Naive B cell (primary cell): ENCODE results near the gene ECT2L. TPM values are rescaled to one million over a fixed set of nuclear protein-coding genes. Genes with fewer than 3 reads are reported as not detected.
A peak's percentile ranks its signal among the peaks of the same experiment; 100 is the strongest.

Experiments
- ATAC-seq, 2 donors: fragments of 150-1000 bp; cut with Tn5 transposase; 2 replicates each; pipeline ENCODE4 v1.10.0; 2021; ENCODE audit warnings: low read depth in 2 of 2, mild to moderate bottlenecking in 2 of 2, moderate library complexity in 2 of 2
- DNase-seq: peaks from one replicate; pipeline ENCODE4 v3.0.0; 2022
- H3K27ac Mint-ChIP-seq, 6 donors: one replicate each; pipeline ENCODE4 v1.8.0; 2020 to 2022; ENCODE audit warnings: mild to moderate bottlenecking in 6 of 6, mixed read lengths in 6 of 6, moderate library complexity in 5 of 6, inconsistent platforms in 2 of 6
- H3K27me3 Mint-ChIP-seq, 3 donors: one replicate each; pipeline ENCODE4 v1.8.0; 2021 to 2022; ENCODE audit warnings: mixed read lengths in 3 of 3, mild to moderate bottlenecking in 1 of 3
- H3K36me3 Mint-ChIP-seq, 2 donors: one replicate each; pipeline ENCODE4 v1.8.0; 2020 to 2022; ENCODE audit warnings: mixed read lengths in 2 of 2, inconsistent platforms in 1 of 2, mild to moderate bottlenecking in 1 of 2
- H3K4me1 Mint-ChIP-seq, 3 donors: one replicate each; pipeline ENCODE4 v1.8.0; 2020 to 2022; ENCODE audit warnings: mixed read lengths in 3 of 3, inconsistent platforms in 1 of 3, mild to moderate bottlenecking in 1 of 3, moderate library complexity in 1 of 3
- H3K4me3 Mint-ChIP-seq, 8 donors: one replicate each; pipeline ENCODE4 v1.8.0; 2020 to 2022; ENCODE audit warnings: mild to moderate bottlenecking in 8 of 8, mixed read lengths in 8 of 8, moderate library complexity in 8 of 8, inconsistent platforms in 2 of 8
- H3K9me3 Mint-ChIP-seq, 7 donors: one replicate each; pipeline ENCODE4 v1.8.0; 2020 to 2022; ENCODE audit warnings: mixed read lengths in 7 of 7, mild to moderate bottlenecking in 5 of 7, inconsistent platforms in 2 of 7, moderate library complexity in 1 of 7
- polyA plus RNA-seq, 6 donors: library from polyadenylated mRNA; unstranded; fragments of 300-500 nt; fragmentation: Illumina TruSeq; gene quantifications; one replicate each; pipeline ENCODE4 v1.2.3, GENCODE V29; 2021; ENCODE audit warnings: low read depth in 6 of 6

Gene ECT2L
- polyA plus RNA-seq, 6 donors from 2014 or later, result 0.08 to 0.11 (median 0.11) TPM; not detected in 3

GRCh38 chr6:138815797-138816528 lies 20.1 kb downstream of the ECT2L start:
- peak; percentile 49 to 54 for ATAC-seq
- H3K27me3 Mint-ChIP-seq, result no peaks in the 10 kb centered on the region
- H3K27ac Mint-ChIP-seq, result peak overlapping the region in 1 of 6 donors; percentile 81
- DNase-seq, result peak; percentile 16
- no peaks in the 10 kb centered on the region for H3K36me3 Mint-ChIP-seq
- H3K4me1 Mint-ChIP-seq, result peaks cover 17 to 31% (median 27%) of the 10 kb centered on the region in 3 donors
- no peak overlapping the region for H3K4me3 Mint-ChIP-seq
- no peaks in the 10 kb centered on the region for H3K9me3 Mint-ChIP-seq

- peak overlapping the region in 5 of 6 donors; percentile 28 to 84 (median 46) for H3K27ac Mint-ChIP-seq
- ATAC-seq, result no peak
- peaks cover 17 to 31% (median 27%) of the 10 kb centered on the region in 3 donors for H3K4me1 Mint-ChIP-seq
- H3K36me3 Mint-ChIP-seq, result no peaks in the 10 kb centered on the region
- no peak for DNase-seq
- H3K4me3 Mint-ChIP-seq, result peak overlapping the region in 1 of 8 donors; percentile 2
- H3K9me3 Mint-ChIP-seq, result no peaks in the 10 kb centered on the region
- no peaks in the 10 kb centered on the region for H3K27me3 Mint-ChIP-seq
Measured at GRCh38 chr6:138817799-138818198, 21.9 kb downstream of the ECT2L start.

GRCh38 chr6:138818496-138819194 lies 22.8 kb downstream of the ECT2L start:
- Mint-ChIP-seq H3K9me3 (no peaks in the 10 kb centered on the region), H3K27ac (peak overlapping the region; percentile 46 to 88 (median 68)), H3K36me3 (no peaks in the 10 kb centered on the region), H3K27me3 (no peaks in the 10 kb centered on the region), H3K4me1 (peaks cover 17 to 31% (median 27%) of the 10 kb centered on the region in 3 donors), H3K4me3 (peak overlapping the region in 7 of 8 donors; percentile 2 to 67 (median 29))
- peak; percentile 83 to 90 for ATAC-seq
- DNase-seq, result peak; percentile 36

- DNase-seq (no peak), ATAC-seq (no peak)
- H3K27me3 Mint-ChIP-seq, result no peaks in the 10 kb centered on the region
- peaks cover 17 to 25% (median 22%) of the 10 kb centered on the region in 3 donors for H3K4me1 Mint-ChIP-seq
- H3K36me3 Mint-ChIP-seq, result no peaks in the 10 kb centered on the region
- no peak overlapping the region for H3K4me3 Mint-ChIP-seq
- H3K9me3 Mint-ChIP-seq, result no peaks in the 10 kb centered on the region
- peak overlapping the region in 3 of 6 donors; percentile 52 to 79 (median 69) for H3K27ac Mint-ChIP-seq
Measured at GRCh38 chr6:138821519-138821918, 25.6 kb downstream of the ECT2L start.

GRCh38 chr6:138824482-138825144 lies 28.7 kb downstream of the ECT2L start:
- Mint-ChIP-seq H3K4me1 (peaks cover 0 to 7% (median 5%) of the 10 kb centered on the region in 3 donors), H3K36me3 (no peaks in the 10 kb centered on the region), H3K9me3 (peaks cover 0 to 4% (median 0%) of the 10 kb centered on the region in 7 donors), H3K27me3 (no peaks in the 10 kb centered on the region), H3K27ac (no peak overlapping the region), H3K4me3 (no peak overlapping the region)
- DNase-seq (no peak), ATAC-seq (no peak)

GRCh38 chr6:138830248-138830647 lies 34.4 kb downstream of the ECT2L start:
- Mint-ChIP-seq H3K36me3 (no peaks in the 10 kb centered on the region), H3K4me1 (no peaks in the 10 kb centered on the region), H3K27me3 (no peaks in the 10 kb centered on the region), H3K9me3 (peaks cover 0 to 5% (median 0%) of the 10 kb centered on the region in 7 donors), H3K4me3 (no peak overlapping the region), H3K27ac (peak overlapping the region in 1 of 6 donors; percentile 26)
- DNase-seq, result no peak
- no peak for ATAC-seq

- Mint-ChIP-seq H3K4me1 (no peaks in the 10 kb centered on the region), H3K27me3 (no peaks in the 10 kb centered on the region), H3K27ac (no peak overlapping the region), H3K36me3 (no peaks in the 10 kb centered on the region), H3K4me3 (no peak overlapping the region), H3K9me3 (peaks cover 0 to 5% (median 0%) of the 10 kb centered on the region in 7 donors)
- ATAC-seq, result no peak
- no peak for DNase-seq
Measured at GRCh38 chr6:138832182-138832581, 36.3 kb downstream of the ECT2L start.

- Mint-ChIP-seq H3K27me3 (no peaks in the 10 kb centered on the region), H3K27ac (no peak overlapping the region), H3K4me3 (no peak overlapping the region), H3K4me1 (no peaks in the 10 kb centered on the region), H3K36me3 (no peaks in the 10 kb centered on the region), H3K9me3 (peaks cover 0 to 5% (median 0%) of the 10 kb centered on the region in 7 donors)
- no peak for ATAC-seq
- no peak for DNase-seq
Measured at GRCh38 chr6:138833816-138834539, 38.1 kb downstream of the ECT2L start.

GRCh38 chr6:138837246-138837645 lies 41.4 kb downstream of the ECT2L start:
- DNase-seq, result no peak
- Mint-ChIP-seq H3K4me3 (no peak overlapping the region), H3K4me1 (no peaks in the 10 kb centered on the region), H3K27me3 (no peaks in the 10 kb centered on the region), H3K9me3 (peaks cover 0 to 16% (median 4%) of the 10 kb centered on the region in 7 donors), H3K36me3 (peaks cover 0 to 8% of the 10 kb centered on the region in 2 donors), H3K27ac (peak overlapping the region in 1 of 6 donors; percentile 78)
- ATAC-seq, result no peak

GRCh38 chr6:138844192-138844591 lies 48.3 kb downstream of the ECT2L start:
- H3K4me1 Mint-ChIP-seq, result no peaks in the 10 kb centered on the region

GRCh38 chr6:138847884-138848283 lies 52.0 kb downstream of the ECT2L start:
- DNase-seq (no peak), ATAC-seq (no peak)
- H3K27me3 Mint-ChIP-seq, result no peaks in the 10 kb centered on the region
- H3K36me3 Mint-ChIP-seq, result no peaks in the 10 kb centered on the region
- no peaks in the 10 kb centered on the region for H3K9me3 Mint-ChIP-seq
- no peaks in the 10 kb centered on the region for H3K4me1 Mint-ChIP-seq
- no peak overlapping the region for H3K4me3 Mint-ChIP-seq
- no peak overlapping the region for H3K27ac Mint-ChIP-seq

More at GRCh38 chr6:138844192-138844591, 48.3 kb downstream of the ECT2L start:
- Mint-ChIP-seq H3K27me3 (no peaks in the 10 kb centered on the region), H3K4me3 (no peak overlapping the region), H3K9me3 (peaks cover 0 to 16% (median 4%) of the 10 kb centered on the region in 7 donors), H3K27ac (no peak overlapping the region), H3K36me3 (peaks cover 0 to 8% of the 10 kb centered on the region in 2 donors)
- DNase-seq (no peak), ATAC-seq (no peak)

GRCh38 chr6:138848461-138848860 lies 52.6 kb downstream of the ECT2L start:
- Mint-ChIP-seq H3K4me3 (no peak overlapping the region), H3K27me3 (no peaks in the 10 kb centered on the region), H3K9me3 (no peaks in the 10 kb centered on the region), H3K36me3 (no peaks in the 10 kb centered on the region), H3K4me1 (no peaks in the 10 kb centered on the region), H3K27ac (no peak overlapping the region)
- no peak for ATAC-seq
- no peak for DNase-seq

GRCh38 chr6:138849791-138850190 lies 53.9 kb downstream of the ECT2L start:
- no peaks in the 10 kb centered on the region for H3K27me3 Mint-ChIP-seq
- H3K9me3 Mint-ChIP-seq, result no peaks in the 10 kb centered on the region
- ATAC-seq, result no peak
- no peak overlapping the region for H3K27ac Mint-ChIP-seq
- no peak overlapping the region for H3K4me3 Mint-ChIP-seq
- H3K36me3 Mint-ChIP-seq, result no peaks in the 10 kb centered on the region
- DNase-seq, result no peak
- no peaks in the 10 kb centered on the region for H3K4me1 Mint-ChIP-seq
